ENCODE data around the gene TADA1.

The TADA1 gene

GRCh38 chr1:166814611-166815010, 61.5 kb downstream of the TADA1 start:
- Histone ChIP-seq H3K9ac (ENCODE audit: low read length) (no peak overlapping the region), H3K4me1 (ENCODE audit: control insufficient read depth, insufficient read depth, low read length) (no peaks in the 10 kb centered on the region), H3K4me3 (ENCODE audit: low read depth, low read length) (no peak overlapping the region), H3K36me3 (ENCODE audit: control insufficient read depth, insufficient read depth, low read length) (no peaks in the 10 kb centered on the region), H3K27ac (ENCODE audit: low read depth, low read length) (no peak overlapping the region), H3K9me3 (ENCODE audit: control insufficient read depth, insufficient read depth, low read depth, low read length) (peaks cover 1% of the 10 kb centered on the region; the same call in 1 of the 2 replicates), H3K27me3 (ENCODE audit: control insufficient read depth, insufficient read depth, low read length) (no peaks in the 10 kb centered on the region)

- Histone ChIP-seq H3K4me3 (ENCODE audit: low read depth, low read length) (no peak overlapping the region), H3K36me3 (ENCODE audit: control insufficient read depth, insufficient read depth, low read length) (no peaks in the 10 kb centered on the region), H3K9me3 (ENCODE audit: control insufficient read depth, insufficient read depth, low read depth, low read length) (no peaks in the 10 kb centered on the region; the same call in 1 of the 2 replicates), H3K27me3 (ENCODE audit: control insufficient read depth, insufficient read depth, low read length) (no peaks in the 10 kb centered on the region), H3K4me1 (ENCODE audit: control insufficient read depth, insufficient read depth, low read length) (no peaks in the 10 kb centered on the region), H3K9ac (ENCODE audit: low read length) (no peak overlapping the region), H3K27ac (ENCODE audit: low read depth, low read length) (no peak overlapping the region)
Measured at GRCh38 chr1:166813508-166814223, 62.4 kb downstream of the TADA1 start.

DNA sequence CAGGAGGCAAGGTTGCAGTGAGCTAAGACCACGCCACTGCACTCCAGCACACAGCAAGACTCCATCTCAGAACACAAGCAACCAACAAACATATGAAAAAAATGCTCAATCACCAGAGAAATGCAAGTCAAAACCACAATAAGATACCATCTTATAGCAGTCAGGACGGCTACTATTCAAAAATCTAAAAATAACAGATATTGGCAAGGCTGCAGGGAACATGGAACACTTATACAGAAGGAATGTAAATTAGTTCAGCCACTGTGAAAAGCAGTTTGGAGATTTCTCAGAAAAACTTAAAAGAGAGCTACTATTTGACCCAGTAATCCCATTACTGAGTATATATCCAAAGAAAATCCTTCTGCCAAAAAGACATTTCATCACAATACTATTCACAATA, 64.4 kb downstream of the TADA1 start:
- Histone ChIP-seq H3K4me1 (ENCODE audit: control insufficient read depth, insufficient read depth, low read length) (no peaks in the 10 kb centered on the region), H3K27ac (ENCODE audit: low read depth, low read length) (no peak overlapping the region), H3K27me3 (ENCODE audit: control insufficient read depth, insufficient read depth, low read length) (no peaks in the 10 kb centered on the region), H3K36me3 (ENCODE audit: control insufficient read depth, insufficient read depth, low read length) (no peaks in the 10 kb centered on the region), H3K9me3 (ENCODE audit: control insufficient read depth, insufficient read depth, low read depth, low read length) (no peaks in the 10 kb centered on the region; the same call in 1 of the 2 replicates), H3K9ac (ENCODE audit: low read length) (no peak overlapping the region), H3K4me3 (ENCODE audit: low read depth, low read length) (no peak overlapping the region)

GRCh38 chr1:166808952-166809351, 67.1 kb downstream of the TADA1 start:
- no peak overlapping the region for H3K27ac ChIP-seq (ENCODE audit: low read depth, low read length)

More at GRCh38 chr1:166808952-166809351, 67.1 kb downstream of the TADA1 start:
- H3K4me1 ChIP-seq (ENCODE audit: control insufficient read depth, insufficient read depth, low read length): no peaks in the 10 kb centered on the region
- H3K4me3 ChIP-seq (ENCODE audit: low read depth, low read length): no peak overlapping the region
- no peak overlapping the region for H3K9ac ChIP-seq (ENCODE audit: low read length)
- H3K9me3 ChIP-seq (ENCODE audit: control insufficient read depth, insufficient read depth, low read depth, low read length): no peaks in the 10 kb centered on the region
- H3K36me3 ChIP-seq (ENCODE audit: control insufficient read depth, insufficient read depth, low read length): no peaks in the 10 kb centered on the region
- no peaks in the 10 kb centered on the region for H3K27me3 ChIP-seq (ENCODE audit: control insufficient read depth, insufficient read depth, low read length)
